Smooth muscle cell (in vitro differentiated cells): Measurements from ENCODE around the gene DNAJC6. TPM values are rescaled to one million over a fixed set of nuclear protein-coding genes. Genes with fewer than 3 reads are reported as not detected.

Source experiments
- DNase-seq: peaks from one replicate; lab custom pipeline; 2025; ENCODE audit not compliant: unreplicated experiment; lab: John Stamatoyannopoulos, UW
- H2AFZ ChIP-seq: fragments of 200-600 bp; sonication (generic); 2 replicates; pipeline ENCODE4 v1.6.0; 2016; ENCODE audit warnings: antibody characterized with exemption, low read depth, mild to moderate bottlenecking
- H3F3A ChIP-seq: fragments of 200-600 bp; sonication (generic); 2 replicates; pipeline ENCODE4 v1.6.0; 2017; ENCODE audit warnings: antibody characterized with exemption, low read depth
- H3K27ac ChIP-seq: fragments of 200-600 bp; sonication (generic); 2 replicates; pipeline ENCODE4 v1.5.1; 2016; ENCODE audit warnings: low read depth, mild to moderate bottlenecking
- H3K27me3 ChIP-seq: fragments of 200-600 bp; sonication (generic); 2 replicates; pipeline ENCODE4 v1.6.1; 2016; ENCODE audit warnings: low read depth, mild to moderate bottlenecking
- H3K36me3 ChIP-seq: fragments of 200-600 bp; sonication (generic); 2 replicates; pipeline ENCODE4 v1.5.1; 2016; ENCODE audit warnings: low read depth
- H3K4me1 ChIP-seq: fragments of 200-600 bp; sonication (generic); 2 replicates; pipeline ENCODE4 v1.5.1; 2016; ENCODE audit warnings: low read depth
- H3K4me2 ChIP-seq: fragments of 200-600 bp; sonication (generic); 2 replicates; pipeline ENCODE4 v1.6.0; 2016; ENCODE audit warnings: mild to moderate bottlenecking
- H3K4me3 ChIP-seq: fragments of 200-600 bp; sonication (generic); 2 replicates; pipeline ENCODE4 v1.5.1; 2016; ENCODE audit warnings: mild to moderate bottlenecking
- H3K79me2 ChIP-seq: fragments of 200-600 bp; sonication (generic); 2 replicates; pipeline ENCODE4 v1.6.0; 2016; ENCODE audit warnings: low read depth, mild to moderate bottlenecking
- H3K9ac ChIP-seq: fragments of 200-600 bp; sonication (generic); 2 replicates; pipeline ENCODE4 v1.6.0; 2016; ENCODE audit warnings: low read depth
- H3K9me3 ChIP-seq: fragments of 200-600 bp; sonication (generic); replicated peaks from 2 replicates; pipeline ENCODE4 v1.5.1; 2016; ENCODE audit warnings: low read depth
- H4K20me1 ChIP-seq: fragments of 200-600 bp; sonication (generic); 2 replicates; pipeline ENCODE4 v1.6.0; 2016; ENCODE audit warnings: low read depth
- WGBS: methylation state at CpG from one replicate; pipeline ENCODE4 v1.1.7; 2016; ENCODE audit warnings: low lambda C conversion rate; 5-methylcytosine and 5-hydroxymethylcytosine counted together
- polyA plus RNA-seq: library from polyadenylated mRNA; unstranded; fragments of >200 nt; fragmentation: Nextera tagmentation; extraction: Ambion mirVana; gene quantifications from 2 replicates; pipeline ENCODE4 v1.2.1, GENCODE V29; 2016
- total RNA-seq: library from RNA; depleted of rRNA; stranded (reverse); fragments of >200 nt; gene quantifications from 2 replicates; pipeline ENCODE4 v1.2.3, GENCODE V29; 2014
- TF ChIP-seq, protein P1 (sequence below): fragments of 200-600 bp; sonication (generic); IDR thresholded peaks from 2 replicates; pipeline ENCODE4 v1.5.1; 2017; ENCODE audit warnings: borderline replicate concordance, mild to moderate bottlenecking, antibody characterized with exemption; ENCODE audit not compliant: insufficient read depth, poor library complexity, severe bottlenecking

The DNAJC6 gene
- total and polyA plus RNA-seq, 2 experiments from 2014 or later, result 0.70 to 7.8 TPM

DNA sequence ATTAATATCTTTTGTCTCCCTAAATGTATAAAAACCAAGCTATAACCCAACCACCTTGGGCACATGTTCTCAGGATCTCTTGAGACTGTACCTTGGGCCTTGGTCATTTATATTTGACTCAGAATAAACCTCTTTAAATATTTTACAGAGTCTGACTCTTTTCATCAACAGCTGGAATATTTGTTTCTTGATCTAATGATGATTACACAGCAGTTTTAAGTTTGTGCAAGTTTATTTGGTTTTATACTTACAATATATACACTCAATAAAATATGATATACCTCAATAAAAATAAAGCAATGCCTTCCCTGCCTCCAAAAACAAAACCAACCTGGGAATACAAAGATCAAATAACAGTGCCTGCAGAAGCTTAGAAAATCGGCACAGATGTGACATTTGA is 133.1 kb downstream of the DNAJC6 start:
- Histone ChIP-seq H3K27ac (no peak overlapping the region), H3K36me3 (no peaks in the 10 kb centered on the region), H3K4me2 (no peak overlapping the region), H3K4me1 (no peaks in the 10 kb centered on the region), H4K20me1 (no peaks in the 10 kb centered on the region), H3K9ac (no peak overlapping the region), H3K9me3 (no peaks in the 10 kb centered on the region), H3K27me3 (no peaks in the 10 kb centered on the region), H3K79me2 (no peaks in the 10 kb centered on the region), H2AFZ (no peak overlapping the region), H3F3A (no peaks in the 10 kb centered on the region), H3K4me3 (no peak overlapping the region)
- TF ChIP-seq, protein P1, sequence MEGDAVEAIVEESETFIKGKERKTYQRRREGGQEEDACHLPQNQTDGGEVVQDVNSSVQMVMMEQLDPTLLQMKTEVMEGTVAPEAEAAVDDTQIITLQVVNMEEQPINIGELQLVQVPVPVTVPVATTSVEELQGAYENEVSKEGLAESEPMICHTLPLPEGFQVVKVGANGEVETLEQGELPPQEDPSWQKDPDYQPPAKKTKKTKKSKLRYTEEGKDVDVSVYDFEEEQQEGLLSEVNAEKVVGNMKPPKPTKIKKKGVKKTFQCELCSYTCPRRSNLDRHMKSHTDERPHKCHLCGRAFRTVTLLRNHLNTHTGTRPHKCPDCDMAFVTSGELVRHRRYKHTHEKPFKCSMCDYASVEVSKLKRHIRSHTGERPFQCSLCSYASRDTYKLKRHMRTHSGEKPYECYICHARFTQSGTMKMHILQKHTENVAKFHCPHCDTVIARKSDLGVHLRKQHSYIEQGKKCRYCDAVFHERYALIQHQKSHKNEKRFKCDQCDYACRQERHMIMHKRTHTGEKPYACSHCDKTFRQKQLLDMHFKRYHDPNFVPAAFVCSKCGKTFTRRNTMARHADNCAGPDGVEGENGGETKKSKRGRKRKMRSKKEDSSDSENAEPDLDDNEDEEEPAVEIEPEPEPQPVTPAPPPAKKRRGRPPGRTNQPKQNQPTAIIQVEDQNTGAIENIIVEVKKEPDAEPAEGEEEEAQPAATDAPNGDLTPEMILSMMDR, result no peak
- 96% methylated on average over 1 of the region's 1 CpG for WGBS
- DNase-seq, result no peak

DNA sequence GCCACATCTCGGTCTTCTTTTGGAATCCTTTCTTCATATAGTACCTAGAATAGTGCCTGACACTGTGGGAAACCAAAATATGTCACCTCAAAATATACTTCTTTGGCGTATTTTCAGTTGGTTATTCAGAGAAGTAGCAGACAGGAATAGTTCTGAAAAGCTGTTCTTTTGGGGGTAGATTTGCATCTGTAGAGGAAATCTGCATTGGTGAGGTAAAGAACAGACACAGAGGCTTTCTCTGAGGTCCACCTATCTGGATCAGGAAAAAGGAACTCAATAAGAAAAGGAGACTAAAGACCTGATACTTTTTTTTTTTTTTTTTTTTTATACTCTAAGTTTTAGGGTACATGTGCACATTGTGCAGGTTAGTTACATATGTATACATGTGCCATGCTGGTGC is 134.3 kb downstream of the DNAJC6 start:
- 90% methylated on average over 2 of the region's 2 CpGs for WGBS
- Histone ChIP-seq H3K27ac (no peak overlapping the region), H4K20me1 (no peaks in the 10 kb centered on the region), H3F3A (no peaks in the 10 kb centered on the region), H3K4me3 (no peak overlapping the region), H3K4me2 (no peak overlapping the region), H3K9me3 (no peaks in the 10 kb centered on the region), H2AFZ (no peak overlapping the region), H3K27me3 (no peaks in the 10 kb centered on the region), H3K9ac (no peak overlapping the region), H3K36me3 (no peaks in the 10 kb centered on the region), H3K79me2 (no peaks in the 10 kb centered on the region), H3K4me1 (no peaks in the 10 kb centered on the region)
- no peak for DNase-seq
- TF ChIP-seq, protein P1, result no peak

DNA sequence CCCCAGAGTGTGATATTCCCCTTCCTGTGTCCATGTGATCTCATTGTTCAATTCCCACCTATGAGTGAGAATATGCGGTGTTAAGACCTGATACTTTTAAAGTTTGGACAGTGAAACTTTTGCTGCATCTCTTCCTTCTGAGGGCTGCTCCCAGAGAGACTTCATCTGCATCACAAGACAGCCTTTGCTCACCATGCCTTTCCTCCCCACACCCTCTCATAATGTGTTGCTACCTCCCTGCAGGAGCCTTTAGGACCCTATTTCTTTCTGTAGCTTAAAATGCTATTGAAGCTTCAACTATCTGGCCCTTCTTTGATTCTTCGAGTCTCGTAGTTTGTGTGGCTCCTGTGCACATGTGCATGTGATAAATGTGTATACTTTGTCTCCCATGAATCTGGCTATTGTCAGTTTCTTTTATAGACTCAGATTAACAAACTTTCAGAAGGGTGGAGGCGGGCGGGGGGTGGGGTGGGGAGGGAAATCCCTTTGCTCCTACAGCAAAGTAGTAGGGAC is 134.8 kb downstream of the DNAJC6 start:
- TF ChIP-seq, protein P1, result no peak
- DNase-seq, result no peak
- H3K79me2 ChIP-seq, result no peaks in the 10 kb centered on the region
- H3F3A ChIP-seq, result no peaks in the 10 kb centered on the region
- no peaks in the 10 kb centered on the region for H3K4me1 ChIP-seq
- H4K20me1 ChIP-seq, result no peaks in the 10 kb centered on the region
- H3K27ac ChIP-seq, result no peak overlapping the region
- no peaks in the 10 kb centered on the region for H3K27me3 ChIP-seq
- no peaks in the 10 kb centered on the region for H3K9me3 ChIP-seq
- no peaks in the 10 kb centered on the region for H3K36me3 ChIP-seq
- H3K4me2 ChIP-seq, result no peak overlapping the region
- no peak overlapping the region for H3K4me3 ChIP-seq
- H2AFZ ChIP-seq, result no peak overlapping the region
- H3K9ac ChIP-seq, result no peak overlapping the region
- 75% methylated on average over 5 of the region's 5 CpGs for WGBS

DNA sequence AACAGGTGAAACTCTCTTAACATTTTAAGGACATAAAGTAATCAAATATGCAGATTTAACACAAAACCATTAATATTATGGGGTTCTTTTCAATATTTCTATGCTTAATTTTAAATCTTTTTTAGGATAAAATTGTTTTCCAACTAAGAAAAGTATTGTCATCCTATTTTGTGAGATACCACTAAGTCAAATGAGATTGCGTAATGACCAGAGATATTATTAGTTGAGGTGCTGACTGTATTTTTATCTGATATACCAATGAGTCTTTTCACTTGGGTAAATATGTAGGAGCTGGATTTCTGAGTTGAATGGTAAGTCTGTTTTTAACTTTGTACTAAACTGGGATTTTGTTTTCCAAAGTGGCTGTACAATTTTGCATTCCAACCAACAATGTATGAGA is 136.5 kb downstream of the DNAJC6 start:
- Histone ChIP-seq H3K4me3 (no peak overlapping the region), H3K4me1 (no peaks in the 10 kb centered on the region), H2AFZ (no peak overlapping the region), H3K27ac (no peak overlapping the region), H3K9ac (no peak overlapping the region), H4K20me1 (no peaks in the 10 kb centered on the region), H3K4me2 (no peak overlapping the region), H3K36me3 (no peaks in the 10 kb centered on the region), H3K9me3 (no peaks in the 10 kb centered on the region), H3K27me3 (no peaks in the 10 kb centered on the region), H3F3A (no peaks in the 10 kb centered on the region), H3K79me2 (no peaks in the 10 kb centered on the region)
- TF ChIP-seq, protein P1, result no peak
- WGBS, result 93% methylated on average over 1 of the region's 1 CpG
- no peak for DNase-seq
